Measurements from ENCODE around the gene NTN4.
"Not testable (repeated sequence)": the region's sequence is repeated elsewhere in the genome, so short reads cannot be mapped to it uniquely, and the experiment has no call there.

NTN4 gene

GRCh38 chr12:95790033-95790916 is at the start of gene NTN4:
Gene NTN4 (minus strand): TSS chr12:95790764. CDS start chr12:95790309, 455 bp downstream.
- DNase-seq, result no peak

GRCh38 chr12:95838125-95838524 is 47.6 kb upstream of the NTN4 start:
- DNase-seq, result no peak

- no peak for DNase-seq
Observed at GRCh38 chr12:95837240-95838038, 46.9 kb upstream of the NTN4 start.

- DNase-seq, result no peak
Observed at GRCh38 chr12:95836630-95837239, 46.2 kb upstream of the NTN4 start.

- DNase-seq, result no peak
Observed at GRCh38 chr12:95836185-95836609, 45.6 kb upstream of the NTN4 start.

- no peak for DNase-seq
Observed at GRCh38 chr12:95834572-95834971, 44.0 kb upstream of the NTN4 start.

GRCh38 chr12:95830335-95831089 is 39.9 kb upstream of the NTN4 start:
- no peak for DNase-seq

GRCh38 chr12:95829395-95829794 is 38.8 kb upstream of the NTN4 start:
- DNase-seq, result no peak

- peak; percentile 50 for DNase-seq
Observed at GRCh38 chr12:95820096-95820703, 29.6 kb upstream of the NTN4 start.

- peak; percentile 3 for DNase-seq
Observed at GRCh38 chr12:95815632-95816212, 25.2 kb upstream of the NTN4 start.

- DNase-seq, result not testable (repeated sequence)
Observed at GRCh38 chr12:95812155-95812554, 21.6 kb upstream of the NTN4 start.

- DNase-seq, result no peak
Observed at GRCh38 chr12:95810411-95810810, 19.8 kb upstream of the NTN4 start.

- no peak for DNase-seq
Observed at GRCh38 chr12:95809000-95809680, 18.6 kb upstream of the NTN4 start.

GRCh38 chr12:95808146-95808545 is 17.6 kb upstream of the NTN4 start:
- no peak for DNase-seq

GRCh38 chr12:95805864-95806671 is 15.5 kb upstream of the NTN4 start:
- no peak for DNase-seq

GRCh38 chr12:95804291-95804690 is 13.7 kb upstream of the NTN4 start:
- no peak for DNase-seq

- no peak for DNase-seq
Observed at GRCh38 chr12:95803817-95804216, 13.3 kb upstream of the NTN4 start.

- no peak for DNase-seq
Observed at GRCh38 chr12:95802482-95803270, 12.1 kb upstream of the NTN4 start.

- DNase-seq, result no peak
Observed at GRCh38 chr12:95796982-95797289, 6.4 kb upstream of the NTN4 start.

Data from midbrain (tissue), 1 donor.